Hematopoietic multipotent progenitor cell treated with erythropoietin and hydrocortisone succinate and interleukin-3 and kit ligand, for 15 days (in vitro differentiated cells): Measurements from ENCODE around the gene INKA1.
"Not testable (repeated sequence)": the region's sequence is repeated elsewhere in the genome, so short reads cannot be mapped to it uniquely, and the experiment has no call there.

Experiments
- DNase-seq: peaks from one replicate; pipeline ENCODE4 v3.0.0-alpha.2; 2015; ENCODE audit warnings: low spot score

Gene INKA1

GRCh38 chr3:49807431-49808114 lies 4.5 kb downstream of the INKA1 start:
- DNase-seq = no peak

- DNase-seq = no peak
Measured at GRCh38 chr3:49812916-49813496, 9.9 kb downstream of the INKA1 start.

GRCh38 chr3:49813497-49814174 lies 10.6 kb downstream of the INKA1 start, which contains the start of gene UBA7:
Gene UBA7, minus strand, starts transcription at chr3:49813953. Its CDS starts 166 bp downstream, at chr3:49813787.
- peak; percentile 59 for DNase-seq

GRCh38 chr3:49823131-49823530 lies 20.1 kb downstream of the INKA1 start:
- DNase-seq = not testable (repeated sequence)

GRCh38 chr3:49826016-49826415 lies 23.0 kb downstream of the INKA1 start:
- DNase-seq = no peak

- DNase-seq = no peak
Measured at GRCh38 chr3:49831341-49831740, 28.3 kb downstream of the INKA1 start.

GRCh38 chr3:49839193-49839809 lies 36.2 kb downstream of the INKA1 start:
- DNase-seq = peak; percentile 86

GRCh38 chr3:49840388-49840787 lies 37.3 kb downstream of the INKA1 start:
- DNase-seq = no peak

- no peak for DNase-seq
Measured at GRCh38 chr3:49841126-49841696, 38.1 kb downstream of the INKA1 start.

- DNase-seq = no peak
Measured at GRCh38 chr3:49841806-49842205, 38.7 kb downstream of the INKA1 start.

GRCh38 chr3:49842843-49843517 lies 39.9 kb downstream of the INKA1 start:
- no peak for DNase-seq

GRCh38 chr3:49844464-49845183 lies 41.6 kb downstream of the INKA1 start:
- no peak for DNase-seq

- DNase-seq = no peak
Measured at GRCh38 chr3:49845694-49846093, 42.6 kb downstream of the INKA1 start.
